ENCODE data around the gene FAM20B. TPM values are rescaled to one million over a fixed set of nuclear protein-coding genes. Genes with fewer than 3 reads are reported as not detected.

The FAM20B gene
- total RNA-seq, 4 donors from 2014 or later: 58.8 to 78.3 (median 76.5) TPM

DNA sequence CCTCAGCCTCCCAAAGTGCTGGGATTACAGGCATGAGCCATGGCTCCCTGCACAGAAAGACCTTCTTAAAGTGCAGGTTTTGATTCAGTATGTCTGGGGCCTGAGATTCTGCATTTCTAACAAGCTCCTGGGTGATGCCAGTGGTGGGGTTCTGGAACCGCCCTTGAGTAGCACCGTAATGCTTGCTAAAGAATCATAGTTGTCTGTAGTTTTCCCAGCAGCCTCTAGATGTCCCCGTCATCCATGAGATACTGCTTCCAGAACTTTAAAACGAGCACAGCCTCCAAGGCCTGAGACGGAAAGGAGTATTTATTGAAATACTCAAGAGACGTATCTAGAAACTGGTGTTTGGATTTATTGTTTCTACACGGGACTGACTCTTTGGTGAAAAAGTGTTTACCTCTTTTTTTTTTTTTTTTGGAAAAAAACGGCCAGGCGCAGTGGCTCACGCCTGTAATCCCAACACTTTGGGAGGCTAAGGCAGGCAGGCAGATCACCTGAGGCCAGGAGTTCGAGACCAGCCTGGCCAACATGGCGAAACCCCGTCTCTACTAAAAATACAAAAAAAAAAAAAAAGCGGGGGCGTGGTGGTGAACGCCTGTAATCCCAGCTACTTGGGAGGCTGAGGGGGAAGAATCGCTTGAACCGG lies 53.5 kb downstream of the FAM20B start:
- no peak overlapping the region for H3K27ac ChIP-seq
- TF ChIP-seq POLR2AphosphoS5 (IDR thresholded peaks at IDR 0.05) (no peak), CTCF (IDR thresholded peaks at IDR 0.05) (peak in 3 of 4 experiments; percentile 69 to 78 (median 75))
- no peaks in the 10 kb centered on the region for H3K27me3 ChIP-seq
- WGBS, 2 donors (ENCODE audit: low coverage in 1 of 2): 22 to 25% methylated on average over 7 to 10 of the region's 18 CpGs
- H3K36me3 ChIP-seq: peaks cover 0 to 14% of the 10 kb centered on the region in 2 donors
- no peak overlapping the region for H3K4me3 ChIP-seq
- peaks cover 0 to 41% (median 13%) of the 10 kb centered on the region in 3 donors for H3K4me1 ChIP-seq
- no peaks in the 10 kb centered on the region for H3K9me3 ChIP-seq
- ATAC-seq: peak; percentile 37

- TF ChIP-seq POLR2AphosphoS5 (IDR thresholded peaks at IDR 0.05) (no peak), POLR2A (IDR thresholded peaks at IDR 0.05) (no peak), EP300 (IDR thresholded peaks at IDR 0.05) (no peak)
- Histone ChIP-seq H3K9me3 (no peaks in the 10 kb centered on the region), H3K4me1 (peaks cover 0 to 41% (median 13%) of the 10 kb centered on the region in 3 donors), H3K4me3 (peak overlapping the region; percentile 84 to 97), H3K27ac (peak overlapping the region; percentile 70 to 92 (median 87)), H3K36me3 (peaks cover 0 to 17% of the 10 kb centered on the region in 2 donors), H3K27me3 (no peaks in the 10 kb centered on the region)
- WGBS, 2 donors (ENCODE audit: low coverage in 1 of 2): 26 to 30% methylated on average over 11 to 16 of the region's 18 CpGs
- ATAC-seq: no peak
These were observed 55.4 kb downstream of the FAM20B start for GRCh38 chr1:179080866-179081686.

DNA sequence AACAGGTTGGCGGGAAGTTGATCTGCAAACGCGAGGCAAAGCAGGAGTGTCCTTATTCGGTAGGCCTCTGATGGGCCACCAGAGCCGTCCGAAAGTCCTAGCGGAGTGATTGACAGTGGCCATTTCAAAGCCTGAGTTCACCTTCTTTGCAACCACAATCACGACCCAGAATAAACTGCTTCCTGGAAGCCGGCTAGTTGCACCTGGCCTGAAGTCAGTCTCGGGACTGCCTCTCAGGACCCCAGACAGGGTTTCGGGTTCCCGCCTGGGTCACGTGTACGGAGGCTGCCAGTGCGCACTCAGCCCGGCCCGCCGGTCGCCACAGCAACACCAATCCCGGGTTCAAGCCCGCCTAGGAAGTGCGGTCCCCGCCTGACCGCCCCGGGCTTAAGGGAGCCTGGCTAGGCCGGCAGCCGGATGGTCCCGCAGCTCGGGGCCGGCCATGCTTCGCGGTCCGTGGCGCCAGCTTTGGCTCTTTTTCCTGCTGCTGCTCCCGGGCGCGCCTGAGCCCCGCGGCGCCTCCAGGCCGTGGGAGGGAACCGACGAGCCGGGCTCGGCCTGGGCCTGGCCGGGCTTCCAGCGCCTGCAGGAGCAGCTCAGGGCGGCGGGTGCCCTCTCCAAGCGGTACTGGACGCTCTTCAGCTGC lies 56.1 kb downstream of the FAM20B start, which contains the start of gene TOR3A:
TSS of gene TOR3A (plus strand) at position 384 of the 646 bp plus-strand sequence. CDS start at position 443, 59 bp downstream.
- WGBS, 2 donors (ENCODE audit: low coverage in 1 of 2): 2% methylated on average over 6 of the region's 51 CpGs; no CpG with 5 or more reads in 1 of the 2 donors
- Histone ChIP-seq H3K4me1 (peaks cover 0 to 41% (median 13%) of the 10 kb centered on the region in 3 donors), H3K36me3 (peaks cover 0 to 17% of the 10 kb centered on the region in 2 donors), H3K4me3 (peak within 1 kb of the TSS; percentile 84 to 97), H3K27ac (peak within 1 kb of the TSS; percentile 70 to 92 (median 87)), H3K27me3 (no peaks in the 10 kb centered on the region), H3K9me3 (no peaks in the 10 kb centered on the region)
- peak; percentile 97 for ATAC-seq
- TF ChIP-seq POLR2AphosphoS5 (IDR thresholded peaks at IDR 0.05): peak; percentile 59
- peak; percentile 82 to 87 for TF ChIP-seq POLR2A (IDR thresholded peaks at IDR 0.05)
- no peak for TF ChIP-seq EP300 (IDR thresholded peaks at IDR 0.05)
- TF ChIP-seq CTCF (IDR thresholded peaks at IDR 0.05): peak in 1 of 4 experiments; percentile 2

- H3K36me3 ChIP-seq: peaks cover 0 to 24% of the 10 kb centered on the region in 2 donors
- peak overlapping the region; percentile 84 to 97 for H3K4me3 ChIP-seq
- H3K27ac ChIP-seq: peak overlapping the region; percentile 70 to 92 (median 87)
- ATAC-seq: peak; percentile 29
- no peaks in the 10 kb centered on the region for H3K9me3 ChIP-seq
- no peaks in the 10 kb centered on the region for H3K27me3 ChIP-seq
- no CpG with 5 or more reads among the region's 52 CpGs for WGBS, 2 donors (ENCODE audit: low coverage in 1 of 2)
- H3K4me1 ChIP-seq: peaks cover 0 to 47% (median 13%) of the 10 kb centered on the region in 3 donors
- TF ChIP-seq POLR2A (IDR thresholded peaks at IDR 0.05): no peak
- no peak for TF ChIP-seq POLR2AphosphoS5 (IDR thresholded peaks at IDR 0.05)
- no peak for TF ChIP-seq EP300 (IDR thresholded peaks at IDR 0.05)
- no peak for TF ChIP-seq CTCF (IDR thresholded peaks at IDR 0.05)
These were observed 56.8 kb downstream of the FAM20B start for GRCh38 chr1:179082333-179082998.
